ENCODE data around the gene RNF152.

GRCh38 chr18:61772293-61772848, 120.4 kb downstream of the RNF152 start:
- TF ChIP-seq CTCF (IDR thresholded peaks at IDR 0.05) (no peak), POLR2A (IDR thresholded peaks at IDR 0.05) (no peak), EP300 (IDR thresholded peaks at IDR 0.05) (no peak), POLR2AphosphoS5 (IDR thresholded peaks at IDR 0.05) (no peak)

All from sigmoid colon (tissue), 4 donors.